DOHH2 (cell line): ENCODE data around the gene CACNB4.

Experiments
- EZH2phosphoT487 ChIP-seq: fragments of 200-600 bp; sonication (generic); IDR thresholded peaks from 2 replicates; pipeline ENCODE4 v1.6.1; 2017; ENCODE audit warnings: borderline replicate concordance, mild to moderate bottlenecking, antibody characterized with exemption, low read length, moderate library complexity, mixed read lengths
- TF ChIP-seq, protein P1 (sequence below): fragments of 200-600 bp; sonication (generic); IDR thresholded peaks from one replicate; pipeline ENCODE4 v1.5.1; 2014; ENCODE audit warnings: antibody characterized with exemption, mild to moderate bottlenecking, low read depth, low read length; ENCODE audit not compliant: poor library complexity, severe bottlenecking

DNA sequence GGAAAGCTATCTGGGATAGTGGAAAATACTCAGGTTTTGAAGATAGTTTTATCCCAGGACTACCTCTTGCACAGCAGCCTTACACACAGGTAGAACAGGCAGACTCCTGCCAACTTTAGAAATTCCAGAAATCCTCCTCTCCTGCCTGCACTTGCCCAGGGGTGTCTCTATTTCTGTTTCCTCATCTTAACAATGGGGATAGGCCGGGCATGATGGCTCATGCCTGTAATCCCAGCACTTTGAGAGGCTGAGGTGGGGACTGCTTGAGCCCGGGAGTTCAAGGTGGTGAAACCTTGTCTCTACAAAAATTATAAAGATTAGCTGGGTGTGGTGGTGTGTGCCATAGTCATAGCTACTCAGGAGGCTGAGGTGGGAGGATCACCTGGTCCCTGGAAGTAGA, 153.7 kb downstream of the CACNB4 start:
- TF ChIP-seq, protein P1, sequence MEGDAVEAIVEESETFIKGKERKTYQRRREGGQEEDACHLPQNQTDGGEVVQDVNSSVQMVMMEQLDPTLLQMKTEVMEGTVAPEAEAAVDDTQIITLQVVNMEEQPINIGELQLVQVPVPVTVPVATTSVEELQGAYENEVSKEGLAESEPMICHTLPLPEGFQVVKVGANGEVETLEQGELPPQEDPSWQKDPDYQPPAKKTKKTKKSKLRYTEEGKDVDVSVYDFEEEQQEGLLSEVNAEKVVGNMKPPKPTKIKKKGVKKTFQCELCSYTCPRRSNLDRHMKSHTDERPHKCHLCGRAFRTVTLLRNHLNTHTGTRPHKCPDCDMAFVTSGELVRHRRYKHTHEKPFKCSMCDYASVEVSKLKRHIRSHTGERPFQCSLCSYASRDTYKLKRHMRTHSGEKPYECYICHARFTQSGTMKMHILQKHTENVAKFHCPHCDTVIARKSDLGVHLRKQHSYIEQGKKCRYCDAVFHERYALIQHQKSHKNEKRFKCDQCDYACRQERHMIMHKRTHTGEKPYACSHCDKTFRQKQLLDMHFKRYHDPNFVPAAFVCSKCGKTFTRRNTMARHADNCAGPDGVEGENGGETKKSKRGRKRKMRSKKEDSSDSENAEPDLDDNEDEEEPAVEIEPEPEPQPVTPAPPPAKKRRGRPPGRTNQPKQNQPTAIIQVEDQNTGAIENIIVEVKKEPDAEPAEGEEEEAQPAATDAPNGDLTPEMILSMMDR, result no peak
- no peak for TF ChIP-seq EZH2phosphoT487
